ENCODE measurements around the gene LAMA4. TPM values are rescaled to one million over a fixed set of nuclear protein-coding genes. Genes with fewer than 3 reads are reported as not detected.

Gene LAMA4
- total RNA-seq, 1 experiment from 2014 or later, result 89.9 TPM

GRCh38 chr6:112087136-112087911 is 167.0 kb downstream of the LAMA4 start, which contains the start of the genes FAM229B and TUBE1:
Gene FAM229B, plus strand, starts transcription at chr6:112087591. Its CDS starts 11,693 bp downstream, at chr6:112099284.
Gene TUBE1, minus strand, starts transcription at chr6:112087482. Its CDS starts 48 bp downstream, at chr6:112087434.
- Mint-ChIP-seq H3K27me3 (ENCODE audit: unreplicated experiment) (no peaks in the 10 kb centered on the region), H3K4me1 (ENCODE audit: low read depth, unreplicated experiment) (no peaks in the 10 kb centered on the region), H3K4me3 (ENCODE audit: low read depth, unreplicated experiment) (no peak within 1 kb of the TSS), H3K36me3 (ENCODE audit: insufficient read depth, unreplicated experiment) (peaks cover 5% of the 10 kb centered on the region), H3K27ac (ENCODE audit: unreplicated experiment) (no peak within 1 kb of the TSS), H3K9me3 (ENCODE audit: low read depth, unreplicated experiment) (no peaks in the 10 kb centered on the region)
- intact Hi-C loops (cut with micrococcal nuclease; ENCODE audit: unreplicated experiment), result loop anchor here (2.0 kb wide), 1 partner anchor 285 kb away; no protein-coding TSS in a partner anchor
- CTCF ChIA-PET, result interaction anchor here (1.0 kb wide), 2 partner anchors 167 to 828 kb away, joined by 3 read pairs; partner anchors contain the start of gene LAMA4
- no peak for TF ChIP-seq CTCF (IDR thresholded peaks at IDR 0.05; ENCODE audit: unreplicated experiment)
- peak; percentile 85 for DNase-seq
- BruUV-seq (replicated peaks), result no TSS peak

- H3K36me3 Mint-ChIP-seq (ENCODE audit: insufficient read depth, unreplicated experiment), result peaks cover 5% of the 10 kb centered on the region
- H3K9me3 Mint-ChIP-seq (ENCODE audit: low read depth, unreplicated experiment), result no peaks in the 10 kb centered on the region
- no peak for DNase-seq
- TSS peak; percentile 56 for BruUV-seq (replicated peaks)
- H3K4me3 Mint-ChIP-seq (ENCODE audit: low read depth, unreplicated experiment), result no peak overlapping the region
- no peaks in the 10 kb centered on the region for H3K4me1 Mint-ChIP-seq (ENCODE audit: low read depth, unreplicated experiment)
- no peak for TF ChIP-seq CTCF (IDR thresholded peaks at IDR 0.05; ENCODE audit: unreplicated experiment)
- H3K27ac Mint-ChIP-seq (ENCODE audit: unreplicated experiment), result no peak overlapping the region
- intact Hi-C loops (cut with micrococcal nuclease; ENCODE audit: unreplicated experiment), result loop anchor here (2.0 kb wide), 1 partner anchor 286 kb away; no protein-coding TSS in a partner anchor
- CTCF ChIA-PET, result interaction anchor here (1.0 kb wide), 2 partner anchors 167 to 828 kb away, joined by 3 read pairs; partner anchors contain the start of gene LAMA4
- no peaks in the 10 kb centered on the region for H3K27me3 Mint-ChIP-seq (ENCODE audit: unreplicated experiment)
Observed at GRCh38 chr6:112086744-112087135, 167.6 kb downstream of the LAMA4 start.

- Mint-ChIP-seq H3K36me3 (ENCODE audit: insufficient read depth, unreplicated experiment) (peaks cover 5% of the 10 kb centered on the region), H3K27ac (ENCODE audit: unreplicated experiment) (no peak overlapping the region), H3K27me3 (ENCODE audit: unreplicated experiment) (no peaks in the 10 kb centered on the region), H3K4me3 (ENCODE audit: low read depth, unreplicated experiment) (no peak overlapping the region), H3K4me1 (ENCODE audit: low read depth, unreplicated experiment) (no peaks in the 10 kb centered on the region), H3K9me3 (ENCODE audit: low read depth, unreplicated experiment) (no peaks in the 10 kb centered on the region)
- no peak for DNase-seq
- intact Hi-C loops (cut with micrococcal nuclease; ENCODE audit: unreplicated experiment), result loop anchor here (2.0 kb wide), 1 partner anchor 287 kb away; no protein-coding TSS in a partner anchor
- TF ChIP-seq CTCF (IDR thresholded peaks at IDR 0.05; ENCODE audit: unreplicated experiment), result no peak
- CTCF ChIA-PET, result interaction anchor here (0.8 kb wide), 1 partner anchor 416 kb away, joined by 3 read pairs; no protein-coding TSS in a partner anchor
- no TSS peak for BruUV-seq (replicated peaks)
Observed at GRCh38 chr6:112085286-112086065, 168.9 kb downstream of the LAMA4 start.

GRCh38 chr6:112081569-112081968 is 172.8 kb downstream of the LAMA4 start:
- BruUV-seq (replicated peaks), result no TSS peak
- no peaks in the 10 kb centered on the region for H3K9me3 Mint-ChIP-seq (ENCODE audit: low read depth, unreplicated experiment)
- CTCF ChIA-PET, result no interaction called here
- H3K27me3 Mint-ChIP-seq (ENCODE audit: unreplicated experiment), result no peaks in the 10 kb centered on the region
- H3K4me3 Mint-ChIP-seq (ENCODE audit: low read depth, unreplicated experiment), result no peak overlapping the region
- peaks cover 5% of the 10 kb centered on the region for H3K36me3 Mint-ChIP-seq (ENCODE audit: insufficient read depth, unreplicated experiment)
- DNase-seq, result no peak
- intact Hi-C loops (cut with micrococcal nuclease; ENCODE audit: unreplicated experiment), result no loop called here
- TF ChIP-seq CTCF (IDR thresholded peaks at IDR 0.05; ENCODE audit: unreplicated experiment), result no peak
- no peak overlapping the region for H3K27ac Mint-ChIP-seq (ENCODE audit: unreplicated experiment)
- no peaks in the 10 kb centered on the region for H3K4me1 Mint-ChIP-seq (ENCODE audit: low read depth, unreplicated experiment)
